D721Med (cell line): ENCODE data around the gene RHEX.

Experiments used
- DNase-seq: peaks from one replicate; pipeline ENCODE4 v3.0.0; 2011; ENCODE audit warnings: low spot score; ENCODE audit not compliant: insufficient read length
- FAIRE-seq: peaks from 2 replicates; lab custom pipeline; 2011; peaks lifted over from hg19 to GRCh38; lab: Jason Lieb, UNC
- CTCF ChIP-seq: IDR thresholded peaks from 2 replicates; pipeline ENCODE4 v1.5.1; 2012; ENCODE audit warnings: mild to moderate bottlenecking, control low read depth; ENCODE audit not compliant: insufficient read depth; ENCODE audit errors: missing control alignments

RHEX gene

GRCh38 chr1:206066479-206067171 is 13.7 kb downstream of the RHEX start:
- no peak for FAIRE-seq
- DNase-seq = no peak
- TF ChIP-seq CTCF = no peak

- FAIRE-seq = no peak
- no peak for DNase-seq
Observed at GRCh38 chr1:206067486-206068227, 14.7 kb downstream of the RHEX start.

GRCh38 chr1:206068314-206068713 is 15.3 kb downstream of the RHEX start:
- no peak for FAIRE-seq
- DNase-seq = no peak
- TF ChIP-seq CTCF = no peak

More at GRCh38 chr1:206067486-206068227, 14.7 kb downstream of the RHEX start:
- no peak for TF ChIP-seq CTCF

- no peak for FAIRE-seq
- DNase-seq = no peak
- TF ChIP-seq CTCF = no peak
Observed at GRCh38 chr1:206070627-206071304, 17.8 kb downstream of the RHEX start.

- FAIRE-seq = no peak
- TF ChIP-seq CTCF = no peak
- no peak for DNase-seq
Observed at GRCh38 chr1:206074839-206075238, 21.9 kb downstream of the RHEX start.

- TF ChIP-seq CTCF = no peak
- DNase-seq = no peak
Observed at GRCh38 chr1:206075786-206076755, 23.1 kb downstream of the RHEX start.

More at GRCh38 chr1:206075786-206076755, 23.1 kb downstream of the RHEX start:
- FAIRE-seq = no peak
